Measurements from ENCODE around the gene FAM47E. TPM values are rescaled to one million over a fixed set of nuclear protein-coding genes. Genes with fewer than 3 reads are reported as not detected.
"Not testable (repeated sequence)": the region's sequence is repeated elsewhere in the genome, so short reads cannot be mapped to it uniquely, and the experiment has no call there.

FAM47E gene
- polyA plus RNA-seq, 5 donors = 5.6 to 8.7 (median 6.4) TPM

GRCh38 chr4:76266627-76267026 is 15.1 kb downstream of the FAM47E start:
- DNase-seq = no peak

DNA sequence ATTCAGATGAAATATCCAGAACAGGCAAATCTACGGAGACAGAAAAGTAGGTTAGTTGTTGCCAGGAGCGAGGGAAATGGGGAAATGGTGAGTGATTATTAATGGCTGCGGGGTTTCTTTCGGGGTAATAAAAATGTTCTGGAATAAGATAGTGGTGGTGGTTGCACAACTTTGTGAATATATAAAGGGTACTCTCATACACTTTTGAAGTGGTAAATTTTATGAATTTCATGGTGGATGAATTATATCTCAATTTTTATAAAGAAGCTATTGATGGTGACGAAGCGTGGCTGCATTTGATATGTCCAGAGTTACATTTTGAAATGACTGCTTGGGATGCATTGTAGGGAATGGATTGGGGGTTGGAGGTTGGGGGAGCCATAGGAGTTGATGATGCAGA is 16.3 kb downstream of the FAM47E start:
- no peak for DNase-seq

GRCh38 chr4:76270244-76271175 is 19.0 kb downstream of the FAM47E start:
- DNase-seq = peak in 1 of 2 donors; percentile 11

DNA sequence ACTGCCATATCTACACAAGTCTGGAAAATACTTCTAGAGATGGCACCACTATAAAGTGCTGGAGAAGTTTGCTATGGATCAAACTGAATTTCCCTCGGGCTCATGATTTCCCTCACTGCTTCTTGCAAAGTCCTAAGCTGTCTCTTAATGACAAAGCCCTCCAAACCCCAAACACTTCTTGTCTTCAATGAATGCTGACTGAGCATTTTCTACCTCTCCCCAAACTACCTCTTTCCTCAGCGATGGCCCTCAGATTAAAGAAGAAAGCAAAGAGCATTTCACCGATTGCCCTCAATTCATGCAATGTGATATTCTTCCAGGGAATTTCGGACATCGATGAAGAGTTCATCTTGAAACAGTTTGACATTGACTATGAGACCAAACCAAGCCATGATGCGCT is 19.7 kb downstream of the FAM47E start:
- DNase-seq = no peak

DNA sequence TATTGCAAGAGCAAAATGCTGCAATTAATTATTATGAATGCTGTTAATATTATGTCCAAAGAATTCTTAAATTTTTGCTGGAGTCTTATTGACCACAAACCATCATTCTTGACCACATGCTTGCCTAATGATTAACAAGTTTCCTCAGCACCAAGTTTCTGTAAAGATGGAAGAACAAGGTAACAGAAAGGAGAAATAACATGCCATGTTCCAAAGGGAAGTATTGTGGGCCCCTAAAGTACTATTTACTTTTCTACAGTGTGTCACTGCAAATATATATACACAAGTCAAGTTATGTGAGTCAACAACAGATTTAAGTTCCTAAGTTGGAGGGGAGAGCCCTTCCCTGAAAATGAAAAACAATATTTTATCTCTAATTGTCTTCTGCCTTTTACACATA is 20.6 kb downstream of the FAM47E start:
- DNase-seq = no peak

DNA sequence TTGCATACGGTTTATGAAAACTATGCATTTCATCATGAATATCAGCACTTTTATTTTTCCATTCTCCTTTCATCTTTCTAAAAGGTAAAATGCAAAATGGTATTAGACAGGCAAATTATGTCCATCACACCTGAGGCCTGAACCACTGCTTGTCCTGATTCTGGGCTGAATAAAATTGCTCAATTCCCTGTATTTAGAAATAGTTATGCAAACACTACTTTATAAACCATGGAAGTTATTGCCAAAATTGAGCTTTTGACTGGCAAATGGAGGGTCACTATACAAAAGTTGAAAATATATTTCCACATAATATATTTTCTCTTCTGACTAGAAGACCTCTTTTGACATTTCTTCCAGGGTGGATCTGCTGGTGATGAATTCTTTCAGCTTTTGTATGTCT is 21.1 kb downstream of the FAM47E start:
- no peak for DNase-seq

DNA sequence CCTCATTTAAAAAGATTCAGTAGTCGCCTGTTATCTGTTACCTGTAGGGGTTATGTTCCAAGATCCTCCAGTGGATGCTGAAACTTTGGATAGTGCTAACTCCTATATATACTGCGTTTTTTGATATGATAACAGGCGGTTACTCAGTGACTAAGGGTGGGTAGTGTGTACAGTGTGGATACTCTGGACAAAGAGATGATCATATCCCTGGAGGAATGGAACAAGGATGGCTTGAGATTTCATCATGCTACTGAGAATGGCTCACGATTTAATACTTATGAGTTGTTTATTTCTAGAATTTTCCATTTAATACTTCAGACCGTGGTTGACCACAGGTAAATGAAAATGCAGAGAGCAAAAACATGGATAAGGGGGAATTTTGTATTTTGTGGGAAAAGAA is 21.5 kb downstream of the FAM47E start:
- no peak for DNase-seq

DNA sequence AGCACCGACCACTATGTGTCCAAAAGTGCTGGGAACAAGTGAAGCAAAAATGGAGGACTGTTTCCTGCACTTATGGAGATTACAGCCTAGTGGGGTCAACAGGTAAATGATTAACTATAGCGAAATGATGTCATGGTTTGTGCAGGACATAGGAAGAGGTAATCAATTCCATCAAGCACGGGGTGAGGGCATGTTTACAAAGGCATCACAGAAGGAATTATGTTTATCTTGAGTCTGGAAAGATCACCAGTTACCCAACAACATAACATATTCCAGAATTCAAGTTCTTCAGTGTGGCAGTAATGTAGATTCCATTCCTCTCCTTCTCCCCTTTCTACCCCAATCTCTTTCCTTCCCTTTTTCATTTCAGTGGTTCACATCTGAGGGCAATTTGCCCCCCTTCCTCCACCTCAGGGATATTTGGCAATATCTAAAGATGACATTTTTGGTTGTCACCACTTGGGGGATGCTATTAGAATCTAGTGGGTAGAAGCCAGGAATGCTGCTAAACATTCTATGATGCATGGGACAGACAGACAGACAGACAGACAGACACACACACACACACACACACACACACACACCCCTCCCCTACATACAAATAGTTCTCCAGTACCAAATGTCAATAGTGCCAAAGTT is 24.1 kb downstream of the FAM47E start:
- no peak for DNase-seq

- DNase-seq = no peak
Measured at GRCh38 chr4:76276813-76277212, 25.3 kb downstream of the FAM47E start.

DNA sequence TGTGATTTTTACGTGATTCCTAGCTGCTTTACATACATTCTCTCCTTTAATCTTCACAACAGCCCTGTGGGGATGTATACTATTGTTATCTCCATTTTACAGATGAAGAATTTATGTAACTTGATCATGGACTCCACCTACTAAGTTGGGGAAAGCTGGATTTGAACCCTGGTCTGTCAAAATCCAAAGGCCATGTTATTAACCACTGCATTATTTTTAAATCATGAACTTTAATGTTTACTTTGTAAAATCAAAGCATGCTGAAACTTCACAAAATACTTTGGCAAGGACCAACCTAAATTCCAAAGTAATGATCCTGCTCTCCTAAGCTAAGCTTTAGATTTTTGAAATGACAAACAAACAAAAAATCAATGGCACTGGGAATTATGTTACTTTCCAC is 26.1 kb downstream of the FAM47E start:
- no peak for DNase-seq

GRCh38 chr4:76278583-76278982 is 27.1 kb downstream of the FAM47E start:
- DNase-seq = no peak

DNA sequence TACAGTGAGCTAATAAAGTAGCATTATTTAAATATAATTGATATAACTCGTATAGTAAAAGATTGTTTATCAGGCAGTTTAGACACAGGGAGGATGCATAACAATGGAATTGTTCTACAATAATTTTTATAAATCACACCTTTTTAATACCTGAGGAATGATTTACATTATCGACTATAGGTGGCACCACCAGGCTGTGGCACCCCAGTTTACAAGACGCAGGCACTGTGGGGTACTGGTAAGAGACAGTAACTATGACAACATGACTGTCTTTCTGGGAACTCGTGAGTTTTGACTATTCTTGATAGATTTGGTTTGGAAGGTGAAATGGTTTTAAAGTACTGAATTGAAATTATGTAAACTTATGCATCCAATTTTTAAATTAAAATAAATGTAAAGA is 27.9 kb downstream of the FAM47E start:
- DNase-seq = no peak

DNA sequence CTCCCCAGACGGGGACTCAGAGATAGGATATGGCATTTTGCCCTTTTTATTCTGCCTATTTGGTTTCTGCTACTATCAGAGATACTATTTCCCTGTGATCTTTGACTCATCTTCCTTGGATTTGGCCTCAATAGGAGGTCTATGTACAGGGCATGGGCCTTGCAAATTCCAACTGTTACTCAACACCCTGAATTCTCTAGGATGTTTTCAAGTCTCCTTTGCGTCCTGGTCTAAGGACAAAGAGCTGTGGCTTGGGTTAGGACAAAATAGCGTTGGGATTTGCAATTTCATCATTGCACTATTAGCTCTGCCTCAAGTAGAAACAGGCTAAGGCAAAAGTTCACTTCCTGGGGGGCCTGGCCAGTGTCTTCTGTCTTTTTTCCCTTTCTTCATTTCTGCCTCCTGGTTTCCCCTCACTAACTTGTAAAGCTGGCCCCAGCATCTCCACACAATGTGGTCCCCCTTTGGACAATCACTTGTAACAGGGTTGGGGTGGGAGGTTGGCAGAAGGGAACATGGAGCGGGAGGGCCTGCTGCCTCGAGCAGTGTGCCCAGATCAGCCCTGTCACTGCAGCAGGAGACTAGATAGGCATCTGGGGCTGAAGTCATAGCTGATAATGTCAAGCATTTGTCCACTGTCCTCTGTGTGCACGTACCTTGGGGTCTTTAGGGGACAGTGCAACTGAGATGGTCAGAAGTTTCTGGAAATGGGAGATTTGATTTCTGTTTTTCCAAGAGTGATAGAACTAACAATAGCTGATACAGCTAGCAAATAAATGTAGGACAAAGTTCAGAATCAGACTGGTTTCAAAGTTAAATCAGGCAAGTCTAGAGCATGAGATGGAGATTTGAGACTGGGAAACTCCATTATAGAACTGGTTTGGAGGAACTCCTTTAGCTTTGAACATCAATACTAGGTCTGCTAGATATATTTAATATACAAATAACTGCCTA is 29.2 kb downstream of the FAM47E start:
- no peak for DNase-seq

DNA sequence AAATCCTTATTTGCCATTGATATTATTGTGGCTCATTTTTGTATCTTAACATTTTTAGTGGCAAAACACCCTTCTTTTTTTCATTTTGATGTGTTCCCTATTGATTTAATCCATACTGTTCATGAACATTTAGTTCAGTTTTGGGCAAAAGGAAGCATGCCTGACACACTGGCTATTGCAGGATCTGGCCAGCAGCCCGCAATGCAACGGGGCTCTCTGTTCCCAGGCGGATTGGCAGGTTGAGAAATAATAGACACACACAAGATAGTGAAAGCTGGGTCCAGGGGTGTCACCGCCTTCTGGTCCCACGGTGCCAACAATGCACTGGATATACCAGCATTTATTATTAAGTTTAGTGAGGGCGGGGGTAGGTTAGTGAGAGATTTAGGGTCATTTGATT is 30.1 kb downstream of the FAM47E start:
- DNase-seq = not testable (repeated sequence)

- no peak for DNase-seq
Measured at GRCh38 chr4:76282941-76283689, 31.6 kb downstream of the FAM47E start.

GRCh38 chr4:76283900-76284299 is 32.4 kb downstream of the FAM47E start:
- DNase-seq = no peak

GRCh38 chr4:76287811-76288210 is 36.3 kb downstream of the FAM47E start:
- not testable (repeated sequence) for DNase-seq

DNA sequence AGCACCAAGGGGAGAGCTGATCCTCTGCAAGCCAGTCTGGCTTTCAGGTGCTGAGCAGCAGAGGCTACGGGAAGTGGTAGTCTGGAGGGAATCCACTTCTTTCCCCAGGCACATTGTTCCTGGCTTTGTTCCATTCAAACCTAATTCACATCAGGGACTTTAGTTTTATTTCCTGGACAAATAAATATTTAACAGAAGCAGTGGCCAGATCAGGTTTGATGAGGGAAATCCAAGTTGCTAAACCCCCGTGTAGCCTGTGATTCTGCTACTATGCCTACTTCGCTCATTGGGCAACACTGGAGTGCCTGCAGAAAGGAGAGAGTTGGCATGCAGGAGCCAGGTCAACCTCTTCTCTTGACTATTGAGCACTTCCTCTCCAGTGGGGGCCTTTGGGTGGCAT is 41.2 kb downstream of the FAM47E start:
- no peak for DNase-seq

DNA sequence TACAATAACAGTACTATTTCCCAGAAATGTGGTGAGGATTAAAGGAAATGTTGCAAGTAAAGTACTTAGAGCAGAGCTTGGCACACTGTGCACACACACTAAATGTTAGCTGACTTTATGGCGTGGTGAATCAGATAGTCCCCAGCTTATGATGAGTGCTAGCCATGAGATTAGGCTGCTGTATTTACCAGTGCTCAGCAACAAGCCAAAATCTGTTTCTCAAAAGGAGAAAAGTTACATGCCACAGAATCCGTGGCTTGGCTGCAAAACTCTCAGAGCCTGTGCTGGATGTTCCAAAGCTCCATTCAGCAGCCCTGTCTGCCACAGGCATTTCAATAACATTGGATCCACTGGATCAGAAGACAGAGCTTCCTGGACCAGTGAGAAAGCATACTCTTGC is 42.3 kb downstream of the FAM47E start:
- peak; percentile 36 to 59 for DNase-seq

- no peak for DNase-seq
Measured at GRCh38 chr4:76296286-76296820, 44.8 kb downstream of the FAM47E start.

- no peak for DNase-seq
Measured at GRCh38 chr4:76298227-76298626, 46.7 kb downstream of the FAM47E start.

Data from right lung (tissue), 5 donors.